Measurements from ENCODE around the gene TRAF3. TPM values are rescaled to one million over a fixed set of nuclear protein-coding genes. Genes with fewer than 3 reads are reported as not detected.
"Not testable (repeated sequence)": the region's sequence is repeated elsewhere in the genome, so short reads cannot be mapped to it uniquely, and the experiment has no call there.

Gene TRAF3
- total RNA-seq, 2 donors from 2014 or later, result 20.8 to 26.0 TPM

DNA sequence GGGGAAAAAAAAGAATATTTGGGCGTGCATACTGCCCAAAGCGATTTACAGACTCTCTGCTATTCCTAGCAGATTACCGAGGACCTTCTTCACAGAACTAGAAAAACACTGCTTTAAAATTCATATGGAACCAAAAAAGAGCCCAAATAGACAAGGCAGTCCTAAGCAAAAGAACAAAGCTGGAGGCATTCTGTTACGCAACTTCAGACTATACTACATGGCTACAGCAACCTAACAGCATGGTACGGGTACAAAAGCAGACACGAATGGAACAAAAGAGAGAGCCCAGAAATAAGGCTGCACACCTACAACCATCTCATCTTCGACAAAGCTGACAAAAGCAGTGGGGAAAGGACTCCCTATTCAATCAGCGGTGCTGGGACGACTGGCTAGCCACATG lies 56.7 kb downstream of the TRAF3 start:
- H3K4me3 ChIP-seq, result no peak overlapping the region
- intact Hi-C loops (cut with DNase I), result no loop called here
- no peaks in the 10 kb centered on the region for H3K9me3 ChIP-seq
- no peaks in the 10 kb centered on the region for H3K27me3 ChIP-seq
- no peak for TF ChIP-seq CTCF (IDR thresholded peaks at IDR 0.05)
- H3K27ac ChIP-seq, result no peak overlapping the region
- no peaks in the 10 kb centered on the region for H3K36me3 ChIP-seq
- no peak for DNase-seq
- no peak overlapping the region for H3K9ac ChIP-seq (ENCODE audit: low read depth in 2 of 2, low read length in 2 of 2)
- no peaks in the 10 kb centered on the region for H3K4me1 ChIP-seq

DNA sequence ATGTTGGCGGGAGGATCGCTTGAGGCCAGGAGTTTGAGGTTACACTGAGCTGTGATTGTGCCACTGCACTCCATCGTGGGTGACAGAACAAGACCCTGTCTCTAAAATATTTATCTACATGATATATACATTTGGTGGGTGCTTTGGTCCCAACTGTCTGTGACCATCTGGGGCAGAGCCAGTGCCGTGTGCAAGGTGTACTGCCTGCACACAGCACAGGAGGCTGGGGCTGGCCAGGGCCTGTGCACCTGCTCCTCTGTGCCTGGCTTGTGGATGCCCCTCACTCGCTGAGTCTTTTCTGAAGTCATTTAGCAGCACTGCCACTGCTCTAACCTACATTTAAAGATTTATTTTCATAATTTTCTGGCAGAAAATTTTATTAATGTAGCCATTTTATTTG lies 58.7 kb downstream of the TRAF3 start:
- no peak for DNase-seq

DNA sequence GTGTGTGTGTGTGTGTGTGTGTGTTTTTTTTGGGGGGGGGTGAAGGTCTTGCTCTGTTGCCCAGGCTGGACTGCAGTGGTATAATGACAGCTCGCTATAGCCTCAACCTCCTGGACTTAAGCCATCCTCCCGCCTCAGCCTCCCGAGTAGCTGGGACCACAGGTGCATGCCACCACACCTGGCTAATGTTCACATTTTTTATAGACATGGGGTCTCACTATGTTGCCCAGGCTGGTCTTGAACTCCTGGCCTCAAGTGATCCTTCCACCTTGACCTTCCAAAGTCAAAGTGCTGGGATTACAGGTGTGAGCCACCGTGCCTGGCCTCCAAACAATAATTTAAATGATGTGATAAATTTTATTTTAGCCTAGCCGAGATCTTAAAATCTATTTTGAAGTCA lies 59.9 kb downstream of the TRAF3 start:
- H3K27ac ChIP-seq; H3K4me1 ChIP-seq; H3K9me3 ChIP-seq; H3K4me3 ChIP-seq; H3K9ac ChIP-seq (ENCODE audit: low read depth in 2 of 2, low read length in 2 of 2); H3K36me3 ChIP-seq; H3K27me3 ChIP-seq; intact Hi-C loops (cut with DNase I); DNase-seq: not testable (repeated sequence)

More for the DNA sequence above, 58.7 kb downstream of the TRAF3 start:
- H3K9me3 ChIP-seq, result no peaks in the 10 kb centered on the region
- H3K4me3 ChIP-seq, result no peak overlapping the region
- no peak overlapping the region for H3K27ac ChIP-seq
- no peaks in the 10 kb centered on the region for H3K4me1 ChIP-seq
- no peak overlapping the region for H3K9ac ChIP-seq (ENCODE audit: low read depth in 2 of 2, low read length in 2 of 2)
- H3K36me3 ChIP-seq, result no peaks in the 10 kb centered on the region
- no peaks in the 10 kb centered on the region for H3K27me3 ChIP-seq
- intact Hi-C loops (cut with DNase I), result no loop called here
- TF ChIP-seq CTCF (IDR thresholded peaks at IDR 0.05), result no peak

GRCh38 chr14:102838501-102838900 lies 61.3 kb downstream of the TRAF3 start:
- no peaks in the 10 kb centered on the region for H3K27me3 ChIP-seq
- H3K4me1 ChIP-seq, result no peaks in the 10 kb centered on the region
- H3K27ac ChIP-seq, result no peak overlapping the region
- no peak for DNase-seq
- no peaks in the 10 kb centered on the region for H3K36me3 ChIP-seq
- no peaks in the 10 kb centered on the region for H3K9me3 ChIP-seq
- no peak overlapping the region for H3K4me3 ChIP-seq
- H3K9ac ChIP-seq (ENCODE audit: low read depth in 2 of 2, low read length in 2 of 2), result no peak overlapping the region
- intact Hi-C loops (cut with DNase I), result no loop called here
- TF ChIP-seq CTCF (IDR thresholded peaks at IDR 0.05), result no peak

- H3K27ac ChIP-seq, result no peak overlapping the region
- no peaks in the 10 kb centered on the region for H3K9me3 ChIP-seq
- no peak overlapping the region for H3K4me3 ChIP-seq
- no peaks in the 10 kb centered on the region for H3K27me3 ChIP-seq
- no peak for DNase-seq
- intact Hi-C loops (cut with DNase I), result no loop called here
- TF ChIP-seq CTCF (IDR thresholded peaks at IDR 0.05), result no peak
- H3K4me1 ChIP-seq, result no peaks in the 10 kb centered on the region
- no peak overlapping the region for H3K9ac ChIP-seq (ENCODE audit: low read depth in 2 of 2, low read length in 2 of 2)
- H3K36me3 ChIP-seq, result no peaks in the 10 kb centered on the region
Observed at GRCh38 chr14:102840115-102840514, 62.9 kb downstream of the TRAF3 start.

DNA sequence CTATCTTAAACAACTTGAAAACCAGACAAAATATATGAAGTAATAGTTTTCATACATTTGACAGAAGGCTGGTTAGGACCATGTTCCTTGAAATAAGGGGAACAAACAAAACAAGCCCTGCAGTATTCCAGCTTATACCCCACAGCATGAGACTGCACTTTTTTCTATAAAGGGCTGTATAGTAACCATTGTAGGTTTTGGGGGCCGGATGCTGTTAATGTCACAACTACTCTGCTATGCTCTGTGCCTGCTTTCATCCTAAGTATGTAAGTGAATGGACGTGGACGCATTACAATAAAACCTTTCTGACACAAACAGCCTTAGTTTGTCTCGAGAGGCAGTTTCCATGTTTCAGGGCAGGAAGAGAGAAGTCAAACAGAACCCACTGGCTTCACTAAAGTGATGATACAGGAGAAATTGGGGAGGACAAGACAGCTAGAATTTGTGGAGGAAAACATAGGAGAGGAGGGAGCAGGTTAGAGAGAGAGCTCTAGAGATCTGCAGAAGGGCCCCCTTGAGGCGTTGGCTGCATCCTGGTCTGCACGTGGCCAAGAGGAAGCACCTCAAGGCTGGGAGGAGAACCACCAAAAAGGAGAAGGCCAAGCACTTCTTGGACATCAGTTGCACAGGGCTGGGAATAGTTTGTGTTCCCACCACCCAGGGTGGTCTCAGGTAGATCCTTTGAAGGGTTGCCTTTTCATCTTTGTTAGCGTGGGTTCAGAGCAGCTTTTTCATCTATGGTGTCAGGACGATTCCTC lies 63.7 kb downstream of the TRAF3 start:
- H3K27me3 ChIP-seq, result no peaks in the 10 kb centered on the region
- intact Hi-C loops (cut with DNase I), result no loop called here
- no peak overlapping the region for H3K9ac ChIP-seq (ENCODE audit: low read depth in 2 of 2, low read length in 2 of 2)
- no peaks in the 10 kb centered on the region for H3K4me1 ChIP-seq
- H3K4me3 ChIP-seq, result no peak overlapping the region
- no peaks in the 10 kb centered on the region for H3K36me3 ChIP-seq
- DNase-seq, result no peak
- TF ChIP-seq CTCF (IDR thresholded peaks at IDR 0.05), result no peak
- H3K9me3 ChIP-seq, result no peaks in the 10 kb centered on the region
- no peak overlapping the region for H3K27ac ChIP-seq
